Fibroblast of mammary gland (primary cell): ENCODE measurements around the gene ZSCAN22.

Experiments used
- DNase-seq: peaks from one replicate; pipeline ENCODE4 v3.0.0-alpha.2; 2010; ENCODE audit warnings: low read depth
- H3K4me3 ChIP-seq: 2 replicates; pipeline ENCODE4 v1.5.1; 2011; ENCODE audit warnings: low read depth, mild to moderate bottlenecking, low read length, moderate library complexity; ENCODE audit not compliant: control insufficient read depth
- TF ChIP-seq, protein P1 (sequence below): conservative IDR thresholded peaks from 2 replicates; pipeline ENCODE4 v1.5.1; 2011; ENCODE audit warnings: low read depth, low read length, inconsistent platforms; ENCODE audit not compliant: control insufficient read depth, insufficient read depth

The ZSCAN22 gene

DNA sequence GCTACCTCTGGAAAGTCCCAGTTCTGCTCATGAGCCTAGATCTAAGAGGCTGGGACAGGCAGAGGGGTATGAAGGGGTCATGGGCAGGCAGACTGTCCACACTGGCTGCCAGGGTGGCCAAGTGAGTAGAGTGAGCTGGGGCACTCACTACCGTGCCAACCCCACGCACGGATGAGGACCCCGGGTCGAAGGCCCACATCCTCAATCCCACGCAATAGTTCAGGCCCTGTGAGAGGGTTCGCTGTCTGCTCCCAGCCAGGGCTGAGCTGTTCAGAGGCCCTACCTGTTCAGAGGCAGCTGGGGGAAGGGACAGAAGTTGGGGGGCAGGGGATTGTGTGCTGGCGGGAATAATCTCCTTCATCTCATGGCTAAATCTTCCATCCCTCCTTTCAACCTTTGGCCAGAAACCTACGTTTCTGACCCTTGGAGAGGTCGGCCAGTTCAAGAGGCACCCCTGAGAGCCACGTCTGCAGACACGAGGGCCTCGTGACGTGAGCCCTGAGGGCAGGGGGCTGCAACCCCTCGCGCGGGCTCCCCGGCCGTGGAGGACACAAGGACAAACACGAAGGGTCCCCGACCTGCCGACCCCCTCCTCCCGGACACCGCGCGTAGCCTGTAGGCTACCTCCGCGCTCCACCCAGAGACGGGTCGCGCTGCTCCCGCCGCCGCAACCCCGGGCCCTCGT, 59.2 kb downstream of the ZSCAN22 start:
- DNase-seq = no peak
- peak overlapping the region; percentile 85 for H3K4me3 ChIP-seq
- TF ChIP-seq, protein P1, sequence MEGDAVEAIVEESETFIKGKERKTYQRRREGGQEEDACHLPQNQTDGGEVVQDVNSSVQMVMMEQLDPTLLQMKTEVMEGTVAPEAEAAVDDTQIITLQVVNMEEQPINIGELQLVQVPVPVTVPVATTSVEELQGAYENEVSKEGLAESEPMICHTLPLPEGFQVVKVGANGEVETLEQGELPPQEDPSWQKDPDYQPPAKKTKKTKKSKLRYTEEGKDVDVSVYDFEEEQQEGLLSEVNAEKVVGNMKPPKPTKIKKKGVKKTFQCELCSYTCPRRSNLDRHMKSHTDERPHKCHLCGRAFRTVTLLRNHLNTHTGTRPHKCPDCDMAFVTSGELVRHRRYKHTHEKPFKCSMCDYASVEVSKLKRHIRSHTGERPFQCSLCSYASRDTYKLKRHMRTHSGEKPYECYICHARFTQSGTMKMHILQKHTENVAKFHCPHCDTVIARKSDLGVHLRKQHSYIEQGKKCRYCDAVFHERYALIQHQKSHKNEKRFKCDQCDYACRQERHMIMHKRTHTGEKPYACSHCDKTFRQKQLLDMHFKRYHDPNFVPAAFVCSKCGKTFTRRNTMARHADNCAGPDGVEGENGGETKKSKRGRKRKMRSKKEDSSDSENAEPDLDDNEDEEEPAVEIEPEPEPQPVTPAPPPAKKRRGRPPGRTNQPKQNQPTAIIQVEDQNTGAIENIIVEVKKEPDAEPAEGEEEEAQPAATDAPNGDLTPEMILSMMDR = no peak

DNA sequence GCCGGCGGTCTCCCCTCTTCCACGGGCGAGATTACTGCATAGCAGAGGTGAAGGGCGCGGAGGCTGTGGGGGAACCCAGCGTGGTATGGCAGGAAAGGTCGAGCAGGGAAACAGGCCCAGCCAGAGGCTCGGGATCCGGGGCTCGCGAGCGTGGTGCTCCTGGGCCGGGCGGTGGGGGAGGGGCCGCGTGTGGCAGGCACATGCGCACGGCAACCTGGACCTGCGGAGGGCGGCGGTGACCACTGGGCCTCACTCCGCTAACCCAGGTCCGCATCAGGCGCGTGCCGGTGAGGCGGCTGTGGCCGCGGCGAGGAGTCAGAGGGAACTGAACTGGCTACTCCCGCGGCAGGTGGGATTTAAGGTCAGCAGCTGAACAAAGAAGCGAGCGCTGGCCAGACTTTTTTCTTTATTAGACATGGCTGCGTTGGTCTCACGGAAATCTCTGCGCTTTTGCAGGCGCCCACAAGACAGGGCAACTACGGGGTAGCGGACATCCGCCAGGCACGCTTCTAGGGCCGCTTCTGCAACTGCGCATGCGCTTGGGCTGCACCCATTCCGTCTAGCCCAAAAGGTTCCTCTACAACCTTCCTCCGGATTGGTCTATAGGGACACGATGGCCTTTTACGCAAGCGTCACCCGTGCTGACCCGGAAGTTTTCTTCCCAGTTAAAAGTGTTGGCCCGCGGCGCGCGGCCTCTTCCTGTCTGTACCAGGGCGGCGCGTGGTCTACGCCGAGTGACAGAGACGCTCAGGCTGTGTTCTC, 60.0 kb downstream of the ZSCAN22 start, which contains the start of gene RPS5:
TSS of gene RPS5 (plus strand) at position 694 of the 762 bp plus-strand sequence. CDS start 869 bp downstream, outside the sequence.
- peak within 1 kb of the TSS; percentile 85 for H3K4me3 ChIP-seq
- TF ChIP-seq, protein P1 = no peak
- peak; percentile 99 for DNase-seq

DNA sequence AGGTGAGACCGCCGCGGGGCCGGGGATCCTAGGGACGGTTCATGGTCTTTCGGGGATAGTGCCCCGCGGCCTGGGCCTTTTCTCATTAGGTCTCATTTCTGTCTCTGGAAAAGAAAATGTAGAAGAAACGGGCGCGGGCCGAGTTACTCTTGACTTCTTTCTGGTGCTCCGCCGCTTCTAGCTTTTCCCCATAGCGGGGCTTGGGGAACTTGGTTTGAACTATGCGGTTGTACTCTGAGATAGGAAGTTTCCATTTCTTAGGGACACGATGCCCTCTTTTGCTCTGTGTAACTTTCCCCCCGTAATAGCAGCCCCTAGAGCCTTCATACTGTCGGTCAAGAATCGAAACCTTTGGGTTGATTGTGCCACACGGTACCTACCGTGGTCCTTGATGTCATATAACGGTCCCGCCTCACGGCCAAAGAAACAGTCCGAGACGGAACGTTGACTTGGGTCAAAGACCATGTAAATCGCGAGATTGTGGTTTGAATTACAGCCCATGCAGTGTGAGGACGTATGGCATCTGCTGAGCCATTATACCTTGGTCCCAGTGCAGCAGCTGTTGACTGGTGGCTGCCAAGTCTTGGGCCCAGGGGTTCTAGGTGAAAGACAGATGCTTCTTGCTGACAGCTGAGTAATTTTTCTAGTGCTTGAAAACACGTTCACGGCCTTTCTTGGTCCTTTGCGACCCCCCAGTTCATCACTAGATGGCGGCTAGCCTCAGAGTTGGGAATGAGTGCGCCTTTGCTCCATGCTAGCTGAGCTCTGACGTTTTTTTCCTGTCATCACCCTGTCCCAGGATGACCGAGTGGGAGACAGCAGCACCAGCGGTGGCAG, 60.8 kb downstream of the ZSCAN22 start:
- H3K4me3 ChIP-seq = peak overlapping the region; percentile 85
- TF ChIP-seq, protein P1 = no peak
- peak; percentile 16 for DNase-seq

DNA sequence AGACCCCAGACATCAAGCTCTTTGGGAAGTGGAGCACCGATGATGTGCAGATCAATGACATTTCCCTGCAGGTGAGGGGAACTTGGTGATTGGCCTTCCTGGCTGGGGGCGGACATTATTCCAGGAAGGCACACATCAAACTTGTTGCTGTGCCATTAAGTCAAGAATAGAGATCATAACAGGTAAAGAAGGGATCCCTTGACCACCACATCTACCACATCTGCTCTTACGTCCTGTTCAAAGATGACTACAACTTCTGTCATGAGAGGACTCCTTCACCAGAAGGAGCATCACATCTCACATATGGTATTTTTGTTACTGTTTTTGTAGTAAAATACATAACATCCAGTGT, 61.4 kb downstream of the ZSCAN22 start:
- peak overlapping the region; percentile 85 for H3K4me3 ChIP-seq
- TF ChIP-seq, protein P1 = no peak
- no peak for DNase-seq
